Stomach (tissue), 4 donors: ENCODE data around the gene DMXL2.

Experiments
- CTCF ChIP-seq, 7 experiments: fragments of 450-650 bp in 4 of 7; fragments of 200-600 bp in 3 of 7; sonication (generic) in 3 of 7; IDR thresholded peaks; one replicate each; pipeline ENCODE4 v1.5.1; 2016 to 2019; ENCODE audit warnings: antibody characterized with exemption in 7 of 7, control low read depth in 2 of 7, mild to moderate bottlenecking in 1 of 7
- EP300 ChIP-seq: sonication (generic); formaldehyde crosslinking; IDR thresholded peaks from one replicate; pipeline ENCODE4 v1.6.1; 2017; ENCODE audit warnings: antibody characterized with exemption
- POLR2A ChIP-seq, 4 donors: fragments of 450-650 bp; IDR thresholded peaks; one replicate each; pipeline ENCODE4 v1.6.1; 2016; ENCODE audit warnings: antibody characterized with exemption in 4 of 4, control low read depth in 2 of 4, mild to moderate bottlenecking in 1 of 4, moderate library complexity in 1 of 4
- POLR2AphosphoS5 ChIP-seq, 3 donors: sonication (generic); formaldehyde crosslinking; IDR thresholded peaks; one replicate each; pipeline ENCODE4 v1.6.1; 2016; ENCODE audit warnings: antibody characterized with exemption in 3 of 3

- TF ChIP-seq CTCF (IDR thresholded peaks at IDR 0.05) (no peak), POLR2AphosphoS5 (IDR thresholded peaks at IDR 0.05) (no peak), POLR2A (IDR thresholded peaks at IDR 0.05) (no peak), EP300 (no peak)
Measured at GRCh38 chr15:51669381-51669780, 46.8 kb upstream of the DMXL2 start.
